Mucosa of rectum (tissue), 2 donors: ENCODE measurements around the gene MICAL2.

Experiments
- H3K27ac ChIP-seq, 2 donors: one replicate each; pipeline ENCODE4 v1.7.0; 2013; ENCODE audit warnings: inconsistent platforms in 2 of 2, low read depth in 2 of 2, low read length in 2 of 2
- H3K27me3 ChIP-seq, 2 donors: one replicate each; pipeline ENCODE4 v1.7.0; 2013; ENCODE audit warnings: low read length in 2 of 2; ENCODE audit not compliant: control insufficient read depth in 2 of 2, insufficient read depth in 2 of 2
- H3K36me3 ChIP-seq, 2 donors: one replicate each; pipeline ENCODE4 v1.7.0; 2013; ENCODE audit warnings: low read length in 2 of 2; ENCODE audit not compliant: control insufficient read depth in 2 of 2, insufficient read depth in 2 of 2
- H3K4me1 ChIP-seq, 2 donors: one replicate each; pipeline ENCODE4 v1.7.0; 2013; ENCODE audit warnings: low read length in 2 of 2, mild to moderate bottlenecking in 1 of 2; ENCODE audit not compliant: control insufficient read depth in 2 of 2, insufficient read depth in 2 of 2
- H3K4me3 ChIP-seq, 2 donors: one replicate each; pipeline ENCODE4 v1.7.0; 2013; ENCODE audit warnings: low read length in 2 of 2
- H3K9ac ChIP-seq, 2 donors: one replicate each; pipeline ENCODE4 v1.7.0; 2013; ENCODE audit warnings: low read length in 2 of 2, low read depth in 1 of 2, mild to moderate bottlenecking in 1 of 2
- H3K9me3 ChIP-seq, 2 donors: one replicate each; pipeline ENCODE4 v1.7.0; 2013; ENCODE audit warnings: low read length in 2 of 2; ENCODE audit not compliant: control insufficient read depth in 2 of 2
- donor health status: healthy.
- donor health status: Normal muscosa, but diverticular disease.

The MICAL2 gene

GRCh38 chr11:12204506-12204905 lies 94.1 kb downstream of the MICAL2 start:
- Histone ChIP-seq H3K4me3 (no peak overlapping the region), H3K27ac (no peak overlapping the region), H3K9me3 (no peaks in the 10 kb centered on the region), H3K27me3 (no peaks in the 10 kb centered on the region), H3K36me3 (peaks cover 36% of the 10 kb centered on the region in 2 donors), H3K4me1 (peaks cover 2 to 14% of the 10 kb centered on the region in 2 donors), H3K9ac (no peak overlapping the region)

- Histone ChIP-seq H3K4me1 (peaks cover 0 to 13% of the 10 kb centered on the region in 2 donors), H3K27me3 (no peaks in the 10 kb centered on the region), H3K9ac (no peak overlapping the region), H3K9me3 (no peaks in the 10 kb centered on the region), H3K36me3 (peaks cover 42 to 43% of the 10 kb centered on the region in 2 donors), H3K27ac (no peak overlapping the region), H3K4me3 (no peak overlapping the region)
Observed at GRCh38 chr11:12205330-12205729, 94.9 kb downstream of the MICAL2 start.

GRCh38 chr11:12206529-12206928 lies 96.1 kb downstream of the MICAL2 start:
- H3K27me3 ChIP-seq: no peaks in the 10 kb centered on the region
- no peaks in the 10 kb centered on the region for H3K9me3 ChIP-seq
- H3K36me3 ChIP-seq: peaks cover 47 to 48% of the 10 kb centered on the region in 2 donors
- no peak overlapping the region for H3K4me3 ChIP-seq
- H3K9ac ChIP-seq: no peak overlapping the region
- H3K27ac ChIP-seq: peak overlapping the region in 1 of 2 donors; percentile 16
- peaks cover 0 to 4% of the 10 kb centered on the region in 2 donors for H3K4me1 ChIP-seq

GRCh38 chr11:12207384-12208150 lies 97.2 kb downstream of the MICAL2 start:
- Histone ChIP-seq H3K4me1 (peaks cover 0 to 4% of the 10 kb centered on the region in 2 donors), H3K27ac (no peak overlapping the region), H3K36me3 (peaks cover 48 to 56% of the 10 kb centered on the region in 2 donors), H3K9me3 (no peaks in the 10 kb centered on the region), H3K27me3 (no peaks in the 10 kb centered on the region), H3K4me3 (no peak overlapping the region), H3K9ac (no peak overlapping the region)

GRCh38 chr11:12209096-12209495 lies 98.7 kb downstream of the MICAL2 start:
- no peaks in the 10 kb centered on the region for H3K27me3 ChIP-seq
- H3K4me3 ChIP-seq: no peak overlapping the region
- peaks cover 52 to 66% of the 10 kb centered on the region in 2 donors for H3K36me3 ChIP-seq
- no peak overlapping the region for H3K9ac ChIP-seq
- H3K27ac ChIP-seq: no peak overlapping the region
- no peaks in the 10 kb centered on the region for H3K9me3 ChIP-seq
- peaks cover 0 to 4% of the 10 kb centered on the region in 2 donors for H3K4me1 ChIP-seq

GRCh38 chr11:12210200-12210599 lies 99.8 kb downstream of the MICAL2 start:
- no peak overlapping the region for H3K4me3 ChIP-seq
- H3K9ac ChIP-seq: no peak overlapping the region
- H3K36me3 ChIP-seq: peaks cover 55 to 64% of the 10 kb centered on the region in 2 donors
- H3K27me3 ChIP-seq: no peaks in the 10 kb centered on the region
- H3K4me1 ChIP-seq: peaks cover 0 to 4% of the 10 kb centered on the region in 2 donors
- no peak overlapping the region for H3K27ac ChIP-seq
- H3K9me3 ChIP-seq: no peaks in the 10 kb centered on the region

GRCh38 chr11:12211331-12212065 lies 101.1 kb downstream of the MICAL2 start:
- Histone ChIP-seq H3K4me1 (peaks cover 2 to 4% of the 10 kb centered on the region in 2 donors), H3K4me3 (no peak overlapping the region), H3K9me3 (no peaks in the 10 kb centered on the region), H3K27ac (no peak overlapping the region), H3K9ac (no peak overlapping the region), H3K36me3 (peaks cover 57 to 72% of the 10 kb centered on the region in 2 donors), H3K27me3 (no peaks in the 10 kb centered on the region)

GRCh38 chr11:12212174-12212820 lies 101.9 kb downstream of the MICAL2 start:
- Histone ChIP-seq H3K27ac (no peak overlapping the region), H3K4me3 (no peak overlapping the region), H3K9ac (no peak overlapping the region), H3K27me3 (no peaks in the 10 kb centered on the region), H3K36me3 (peaks cover 61 to 80% of the 10 kb centered on the region in 2 donors), H3K4me1 (peaks cover 6% of the 10 kb centered on the region in 2 donors), H3K9me3 (no peaks in the 10 kb centered on the region)

GRCh38 chr11:12212821-12213185 lies 102.4 kb downstream of the MICAL2 start:
- no peak overlapping the region for H3K27ac ChIP-seq
- H3K36me3 ChIP-seq: peaks cover 65 to 83% of the 10 kb centered on the region in 2 donors
- H3K27me3 ChIP-seq: no peaks in the 10 kb centered on the region

GRCh38 chr11:12213883-12214282 lies 103.5 kb downstream of the MICAL2 start:
- Histone ChIP-seq H3K4me1 (peaks cover 6 to 11% of the 10 kb centered on the region in 2 donors), H3K9me3 (no peaks in the 10 kb centered on the region), H3K27ac (no peak overlapping the region), H3K36me3 (peaks cover 71 to 80% of the 10 kb centered on the region in 2 donors), H3K27me3 (no peaks in the 10 kb centered on the region), H3K4me3 (no peak overlapping the region), H3K9ac (no peak overlapping the region)

More at GRCh38 chr11:12212821-12213185, 102.4 kb downstream of the MICAL2 start:
- Histone ChIP-seq H3K9ac (no peak overlapping the region), H3K4me1 (peaks cover 3 to 6% of the 10 kb centered on the region in 2 donors), H3K4me3 (no peak overlapping the region), H3K9me3 (no peaks in the 10 kb centered on the region)
